A172 (cell line): Measurements from ENCODE around the gene KYNU. TPM values are rescaled to one million over a fixed set of nuclear protein-coding genes. Genes with fewer than 3 reads are reported as not detected.
"Not testable (repeated sequence)": the region's sequence is repeated elsewhere in the genome, so short reads cannot be mapped to it uniquely, and the experiment has no call there.

Experiments used
- DNase-seq: peaks from one replicate; pipeline ENCODE4 v3.0.0-alpha.2; 2015; ENCODE audit warnings: low spot score
- total RNA-seq: library from RNA; depleted of rRNA; stranded (reverse); fragments of >200 nt; shearing (Covaris generic); gene quantifications from 2 replicates; pipeline ENCODE4 v1.2.3, GENCODE V29; 2014

The KYNU gene
- total RNA-seq, 1 experiment from 2014 or later, result 3.9 TPM

GRCh38 chr2:142871396-142871795, 6.1 kb upstream of the KYNU start:
- no peak for DNase-seq

- DNase-seq, result peak; percentile 78
Observed at GRCh38 chr2:142872882-142873724, 4.4 kb upstream of the KYNU start.

- DNase-seq, result no peak
Observed at GRCh38 chr2:142873831-142874287, 3.6 kb upstream of the KYNU start.

GRCh38 chr2:142874293-142874814, 3.1 kb upstream of the KYNU start:
- DNase-seq, result peak; percentile 91

GRCh38 chr2:142875010-142875409, 2.5 kb upstream of the KYNU start:
- DNase-seq, result peak; percentile 32

GRCh38 chr2:142875652-142876051, 1.8 kb upstream of the KYNU start:
- DNase-seq, result peak; percentile 36

GRCh38 chr2:142876423-142876822, 1.0 kb upstream of the KYNU start:
- DNase-seq, result no peak

GRCh38 chr2:142878031-142878678, 691 bp downstream of the KYNU start:
- no peak for DNase-seq

- DNase-seq, result no peak
Observed at GRCh38 chr2:142879151-142879550, 1.7 kb downstream of the KYNU start.

GRCh38 chr2:142880279-142880678, 2.8 kb downstream of the KYNU start:
- DNase-seq, result peak; percentile 32

GRCh38 chr2:142881619-142882018, 4.2 kb downstream of the KYNU start:
- DNase-seq, result no peak

GRCh38 chr2:142882500-142882899, 5.0 kb downstream of the KYNU start:
- DNase-seq, result not testable (repeated sequence)

GRCh38 chr2:142883526-142883925, 6.1 kb downstream of the KYNU start:
- DNase-seq, result no peak

GRCh38 chr2:142885543-142885942, 8.1 kb downstream of the KYNU start:
- DNase-seq, result no peak

GRCh38 chr2:142892715-142893114, 15.3 kb downstream of the KYNU start:
- no peak for DNase-seq

GRCh38 chr2:142893241-142893640, 15.8 kb downstream of the KYNU start:
- no peak for DNase-seq

GRCh38 chr2:142897807-142898206, 20.3 kb downstream of the KYNU start:
- DNase-seq, result no peak

GRCh38 chr2:142900327-142900726, 22.9 kb downstream of the KYNU start:
- DNase-seq, result not testable (repeated sequence)

GRCh38 chr2:142901780-142902179, 24.3 kb downstream of the KYNU start:
- no peak for DNase-seq

GRCh38 chr2:142903726-142904125, 26.3 kb downstream of the KYNU start:
- not testable (repeated sequence) for DNase-seq

- no peak for DNase-seq
Observed at GRCh38 chr2:142907653-142908052, 30.2 kb downstream of the KYNU start.

- no peak for DNase-seq
Observed at GRCh38 chr2:142914507-142915313, 37.2 kb downstream of the KYNU start.
